Right atrium auricular region (tissue), 2 donors: Measurements from ENCODE around the gene DNM2. TPM values are rescaled to one million over a fixed set of nuclear protein-coding genes. Genes with fewer than 3 reads are reported as not detected.
"Not testable (repeated sequence)": the region's sequence is repeated elsewhere in the genome, so short reads cannot be mapped to it uniquely, and the experiment has no call there.

Source experiments
- DNase-seq: peaks from one replicate; pipeline ENCODE4 v3.0.0-alpha.2; 2019; ENCODE audit warnings: low spot score
- H3K27ac ChIP-seq, 2 donors: fragments of 200-600 bp; sonication (generic); 1 replicate in 1 of 2; 2 replicates in 1 of 2; pipeline ENCODE4 v1.5.1; 2016 to 2019
- H3K27me3 ChIP-seq, 2 donors: fragments of 200-600 bp; sonication (generic); one replicate each; pipeline versions ENCODE4 v1.5.1 to v1.6.0; 2017 to 2019
- H3K36me3 ChIP-seq: fragments of 200-600 bp; sonication (generic); one replicate; pipeline ENCODE4 v1.5.1; 2016
- H3K4me1 ChIP-seq, 2 donors: fragments of 200-600 bp; sonication (generic); one replicate each; pipeline versions ENCODE4 v1.5.1 to v1.6.0; 2017 to 2019
- H3K4me3 ChIP-seq, 2 donors: fragments of 200-600 bp; sonication (generic); 1 replicate in 1 of 2; 2 replicates in 1 of 2; pipeline ENCODE4 v1.5.1; 2017 to 2019; ENCODE audit warnings: mild to moderate bottlenecking in 1 of 2, moderate library complexity in 1 of 2
- H3K9me3 ChIP-seq, 2 donors: fragments of 200-600 bp; sonication (generic); one replicate each; pipeline ENCODE4 v1.5.1; 2019
- CTCF ChIP-seq, 2 donors: fragments of 200-600 bp; sonication (generic); IDR thresholded peaks; one replicate each; pipeline ENCODE4 v1.5.1; 2019; ENCODE audit warnings: antibody characterized with exemption in 2 of 2
- total RNA-seq, 2 donors: library from RNA; depleted of rRNA; stranded (reverse); fragments of >200 nt; gene quantifications; one replicate each; pipeline ENCODE4 v1.1.0, GENCODE V29; 2016

The DNM2 gene
- total RNA-seq, 2 donors from 2014 or later = 111 to 144 TPM

GRCh38 chr19:10742476-10742875 lies 24.6 kb downstream of the DNM2 start:
- H3K4me3 ChIP-seq = no peak overlapping the region
- H3K27me3 ChIP-seq = no peaks in the 10 kb centered on the region
- H3K4me1 ChIP-seq = peaks cover 0 to 60% of the 10 kb centered on the region in 2 donors
- no peak overlapping the region for H3K27ac ChIP-seq
- no peak for DNase-seq
- H3K36me3 ChIP-seq = no peaks in the 10 kb centered on the region
- no peaks in the 10 kb centered on the region for H3K9me3 ChIP-seq
- TF ChIP-seq CTCF (IDR thresholded peaks at IDR 0.05) = no peak

- no peak for TF ChIP-seq CTCF (IDR thresholded peaks at IDR 0.05)
- H3K4me1 ChIP-seq = peaks cover 0 to 68% of the 10 kb centered on the region in 2 donors
Observed at GRCh38 chr19:10744253-10744798, 26.4 kb downstream of the DNM2 start.

GRCh38 chr19:10744801-10745293 lies 27.0 kb downstream of the DNM2 start:
- TF ChIP-seq CTCF (IDR thresholded peaks at IDR 0.05) = no peak
- peaks cover 0 to 73% of the 10 kb centered on the region in 2 donors for H3K4me1 ChIP-seq
- H3K27ac ChIP-seq = peak overlapping the region; percentile 34 to 64

More at GRCh38 chr19:10744253-10744798, 26.4 kb downstream of the DNM2 start:
- Histone ChIP-seq H3K9me3 (no peaks in the 10 kb centered on the region), H3K27ac (peak overlapping the region; percentile 34 to 64), H3K4me3 (no peak overlapping the region), H3K27me3 (no peaks in the 10 kb centered on the region), H3K36me3 (no peaks in the 10 kb centered on the region)
- DNase-seq = no peak

DNA sequence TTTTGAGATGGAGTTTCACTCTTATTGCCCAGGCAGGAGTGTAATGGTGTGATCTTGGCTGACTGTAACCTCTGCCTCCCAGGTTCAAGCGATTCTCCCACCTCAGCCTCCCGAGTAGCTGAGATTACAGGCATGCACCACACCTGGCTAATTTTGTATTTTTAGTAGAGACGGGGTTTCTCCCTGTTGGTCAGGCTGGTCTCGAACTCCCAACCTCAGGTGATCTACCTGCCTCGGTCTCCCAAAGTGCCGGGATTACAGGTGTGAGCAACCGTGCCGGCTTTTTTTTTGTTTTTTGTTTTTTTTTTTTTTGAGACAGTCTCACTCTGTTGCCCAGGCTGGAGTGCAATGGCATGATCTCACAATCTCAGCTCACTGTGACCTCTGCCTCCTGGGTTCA lies 28.6 kb downstream of the DNM2 start:
- not testable (repeated sequence) for H3K27me3 ChIP-seq, DNase-seq, H3K4me3 ChIP-seq, H3K27ac ChIP-seq, H3K36me3 ChIP-seq, H3K9me3 ChIP-seq
- peaks cover 0 to 89% of the 10 kb centered on the region in 2 donors for H3K4me1 ChIP-seq

More at GRCh38 chr19:10744801-10745293, 27.0 kb downstream of the DNM2 start:
- Histone ChIP-seq H3K4me3 (no peak overlapping the region), H3K27me3 (no peaks in the 10 kb centered on the region), H3K36me3 (no peaks in the 10 kb centered on the region), H3K9me3 (no peaks in the 10 kb centered on the region)
- no peak for DNase-seq

GRCh38 chr19:10747271-10747670 lies 29.4 kb downstream of the DNM2 start:
- no peak for TF ChIP-seq CTCF (IDR thresholded peaks at IDR 0.05)
- DNase-seq = no peak
- peak overlapping the region; percentile 19 to 78 for H3K27ac ChIP-seq
- H3K27me3 ChIP-seq = no peaks in the 10 kb centered on the region
- H3K9me3 ChIP-seq = no peaks in the 10 kb centered on the region
- no peaks in the 10 kb centered on the region for H3K36me3 ChIP-seq
- H3K4me3 ChIP-seq = no peak overlapping the region
- peaks cover 0 to 92% of the 10 kb centered on the region in 2 donors for H3K4me1 ChIP-seq

GRCh38 chr19:10747674-10748073 lies 29.8 kb downstream of the DNM2 start:
- Histone ChIP-seq H3K4me1 (peaks cover 0 to 92% of the 10 kb centered on the region in 2 donors), H3K27ac (peak overlapping the region; percentile 19 to 78), H3K36me3 (no peaks in the 10 kb centered on the region), H3K9me3 (no peaks in the 10 kb centered on the region), H3K4me3 (no peak overlapping the region), H3K27me3 (no peaks in the 10 kb centered on the region)
- no peak for DNase-seq
- TF ChIP-seq CTCF (IDR thresholded peaks at IDR 0.05) = no peak
